Vagina (tissue), 2 donors: ENCODE results near the gene SLC17A2.

Experiments used
- CTCF ChIP-seq, 3 experiments: fragments of 450-650 bp in 2 of 3; fragments of 200-600 bp in 1 of 3; sonication (generic) in 1 of 3; IDR thresholded peaks; one replicate each; pipeline ENCODE4 v1.5.1; 2017 to 2019; ENCODE audit warnings: antibody characterized with exemption in 3 of 3, mild to moderate bottlenecking in 2 of 3, moderate library complexity in 2 of 3
- POLR2A ChIP-seq, 2 donors: fragments of 450-650 bp; IDR thresholded peaks; one replicate each; pipeline ENCODE4 v1.6.1; 2017; ENCODE audit warnings: antibody characterized with exemption in 2 of 2, mild to moderate bottlenecking in 2 of 2, moderate library complexity in 2 of 2
- POLR2AphosphoS5 ChIP-seq, 2 donors: sonication (generic); formaldehyde crosslinking; IDR thresholded peaks; one replicate each; pipeline ENCODE4 v1.9.0; 2017; ENCODE audit warnings: antibody characterized with exemption in 2 of 2, mild to moderate bottlenecking in 2 of 2, low read depth in 1 of 2; ENCODE audit not compliant: insufficient read depth in 1 of 2

GRCh38 chr6:25896252-25896651 is 34.2 kb downstream of the SLC17A2 start:
- TF ChIP-seq CTCF (IDR thresholded peaks at IDR 0.05) (no peak), POLR2A (IDR thresholded peaks at IDR 0.05) (no peak), POLR2AphosphoS5 (IDR thresholded peaks at IDR 0.05; ENCODE audit: insufficient read depth in 1 of 2, low read depth in 1 of 2) (no peak)
